CD4-positive, alpha-beta T cell treated with Interleukin-17A for 4 hours (primary cell): Measurements from ENCODE around the gene INO80E.
"Not testable (repeated sequence)": the region's sequence is repeated elsewhere in the genome, so short reads cannot be mapped to it uniquely, and the experiment has no call there.

Experiments used
- DNase-seq: peaks from one replicate; pipeline ENCODE4 v3.0.0-alpha.2; 2020; ENCODE audit warnings: mixed read lengths

The INO80E gene, protein sequence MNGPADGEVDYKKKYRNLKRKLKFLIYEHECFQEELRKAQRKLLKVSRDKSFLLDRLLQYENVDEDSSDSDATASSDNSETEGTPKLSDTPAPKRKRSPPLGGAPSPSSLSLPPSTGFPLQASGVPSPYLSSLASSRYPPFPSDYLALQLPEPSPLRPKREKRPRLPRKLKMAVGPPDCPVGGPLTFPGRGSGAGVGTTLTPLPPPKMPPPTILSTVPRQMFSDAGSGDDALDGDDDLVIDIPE

DNA sequence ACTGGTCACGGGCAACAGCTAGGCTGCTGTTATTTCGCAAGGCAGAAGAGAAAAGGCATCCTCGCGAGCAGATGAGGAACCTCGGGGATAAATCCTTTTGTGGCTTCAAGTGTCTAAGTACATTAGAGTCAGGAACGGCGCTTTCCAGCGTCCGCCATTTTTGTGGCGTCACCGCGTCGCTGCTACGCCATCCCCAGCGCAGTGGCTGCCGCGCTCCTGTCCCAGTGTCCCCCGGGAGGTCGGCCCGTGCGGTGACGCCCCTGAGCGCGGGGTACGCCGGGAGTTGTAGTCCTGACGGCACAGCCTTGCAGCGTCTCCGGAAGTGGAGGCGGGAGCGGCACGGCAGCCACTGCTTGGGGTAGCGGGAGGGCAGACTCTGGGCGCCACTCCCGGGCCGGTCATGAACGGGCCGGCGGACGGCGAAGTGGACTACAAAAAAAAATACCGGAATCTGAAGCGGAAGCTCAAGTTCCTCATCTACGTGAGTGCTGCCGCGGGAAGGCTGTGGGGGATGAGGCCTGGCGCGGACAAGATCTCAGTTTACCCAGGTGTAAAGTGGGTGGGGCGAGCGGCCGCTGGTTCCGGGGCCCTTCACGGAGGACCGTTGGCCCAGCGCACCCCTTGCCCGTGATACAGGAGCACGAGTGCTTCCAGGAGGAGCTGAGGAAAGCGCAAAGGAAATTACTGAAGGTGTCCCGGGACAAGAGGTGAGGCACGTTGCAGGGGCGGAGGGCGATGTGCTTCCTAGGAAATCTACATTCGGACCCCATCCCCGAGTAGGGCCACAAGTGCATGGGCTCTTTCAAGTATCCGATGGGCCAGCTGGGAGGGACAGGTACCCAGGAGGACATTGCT lies at the start of gene INO80E:
TSS of gene INO80E (plus strand) at position 331 of the 855 bp plus-strand sequence. CDS start at position 401, 70 bp downstream.
- DNase-seq = peak; percentile 99

DNA sequence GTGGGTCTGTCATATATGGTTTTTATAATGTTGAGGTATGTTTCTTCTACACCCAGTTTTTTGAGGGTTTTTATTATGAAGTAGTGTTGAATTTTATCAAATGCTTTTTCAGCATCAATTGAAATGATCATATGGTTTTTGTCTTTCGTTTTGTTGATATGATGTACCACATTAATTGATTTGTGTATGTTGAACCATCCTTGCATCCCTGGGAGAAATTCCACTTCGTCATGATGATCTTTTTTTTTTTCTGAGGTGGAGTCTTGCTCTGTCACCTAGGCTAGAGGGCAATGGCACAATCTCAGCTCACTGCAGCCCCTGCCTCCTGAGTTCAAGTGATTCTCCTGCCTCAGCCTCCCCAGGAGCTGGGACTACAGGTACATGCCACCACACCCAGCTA lies 48.1 kb upstream of the INO80E start:
- no peak for DNase-seq

DNA sequence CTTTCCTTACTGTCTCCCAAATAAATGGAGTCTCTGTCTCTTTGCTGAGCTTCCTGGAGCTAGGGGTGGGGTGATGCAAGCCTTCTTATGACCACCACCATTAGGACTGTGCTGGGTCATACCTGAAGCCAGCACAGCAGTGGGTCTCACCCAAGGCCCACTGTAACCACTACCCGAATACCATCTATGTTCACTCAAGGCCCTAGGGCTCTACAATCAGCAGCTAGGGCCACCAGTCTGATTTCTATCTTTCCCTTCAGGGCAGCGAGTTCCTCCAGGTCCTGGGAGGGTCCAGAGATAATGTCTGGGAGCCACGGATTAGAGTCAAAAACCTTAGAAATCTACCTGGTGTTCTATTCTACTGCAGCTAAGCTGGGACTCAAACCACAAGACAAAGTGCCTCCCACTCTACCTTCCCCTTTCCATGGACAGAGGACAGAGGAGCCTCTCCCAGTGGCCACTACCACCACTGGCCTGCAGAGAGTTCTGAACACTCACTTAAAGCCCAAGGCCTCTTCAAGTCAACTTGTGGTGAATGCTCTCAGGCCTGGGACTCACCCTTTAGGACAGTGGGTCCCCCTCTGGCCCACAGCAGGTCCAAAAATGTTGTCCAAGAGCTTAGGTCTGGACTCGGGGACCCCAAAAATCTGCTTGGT lies 45.1 kb upstream of the INO80E start:
- DNase-seq = no peak

DNA sequence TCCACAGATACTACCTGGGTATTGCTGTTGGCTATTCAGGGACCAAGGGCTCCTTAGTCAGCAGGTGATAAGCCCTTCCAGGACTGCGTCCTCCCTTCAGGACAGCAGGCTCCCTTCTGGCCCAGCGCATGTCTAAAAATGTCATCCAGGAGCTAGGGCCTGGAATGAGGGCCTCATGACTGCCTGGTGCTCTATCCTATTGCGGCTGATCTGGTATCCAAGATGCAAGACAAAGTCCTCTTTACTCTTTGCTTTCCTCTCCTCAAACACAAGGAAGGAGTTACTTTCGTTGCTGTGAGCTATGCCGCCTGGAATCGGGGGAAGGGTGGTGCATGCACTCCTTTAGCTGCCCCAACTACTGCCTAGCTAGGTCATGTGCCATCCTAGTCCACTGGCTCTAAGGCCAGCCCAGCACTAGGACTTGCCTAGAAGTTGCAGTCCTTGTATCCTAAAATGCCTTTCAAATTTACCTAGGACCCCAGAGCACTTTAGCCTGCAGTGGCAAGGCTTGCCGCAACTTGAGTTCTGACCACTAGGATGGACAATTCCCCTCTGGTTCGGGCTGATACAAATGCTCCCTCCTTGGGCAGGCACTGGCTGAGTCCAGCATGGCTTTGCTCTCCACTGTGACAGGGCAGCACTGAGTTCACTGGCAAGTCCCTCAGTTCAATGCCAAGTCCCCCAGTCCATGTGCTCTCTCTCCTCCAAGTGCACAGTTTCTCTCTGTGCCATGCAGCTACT lies 44.2 kb upstream of the INO80E start:
- no peak for DNase-seq

DNA sequence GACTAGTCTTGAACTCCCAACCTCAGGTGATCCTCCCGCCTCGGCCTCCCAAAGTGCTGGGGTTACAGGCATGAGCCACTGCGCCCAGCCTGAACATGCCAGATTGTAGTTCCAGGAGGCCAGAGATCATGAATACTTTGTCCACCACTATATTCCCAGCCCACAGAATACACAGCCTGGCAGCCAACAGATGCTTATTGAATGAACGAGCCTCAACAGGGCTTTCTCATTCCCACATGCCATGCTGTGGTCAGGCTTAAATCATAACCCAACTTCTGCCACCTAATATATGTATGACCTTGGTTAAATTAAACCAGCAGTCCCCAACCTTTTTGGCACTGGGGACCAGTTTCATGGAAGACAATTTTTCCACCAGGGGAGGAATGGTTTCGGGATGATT lies 37.3 kb upstream of the INO80E start:
- DNase-seq = no peak

DNA sequence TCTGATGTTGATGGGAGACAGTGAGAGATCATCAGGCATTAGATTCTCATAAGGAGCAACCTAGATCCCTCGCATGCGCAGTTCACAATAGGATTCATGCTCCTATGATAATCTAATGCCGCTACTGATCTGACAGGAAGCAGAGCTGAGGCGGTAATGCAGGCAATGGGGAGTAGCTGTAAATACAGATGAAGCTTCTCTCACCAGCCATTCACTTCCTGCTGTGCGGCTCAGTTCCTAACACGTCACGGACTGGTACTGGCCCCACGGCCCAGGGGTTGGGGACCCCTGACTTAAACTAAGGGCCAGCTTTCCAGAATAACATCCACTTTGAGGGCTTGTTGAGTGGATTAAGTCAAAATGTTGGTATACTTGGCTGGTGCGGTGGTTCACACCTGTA lies 36.7 kb upstream of the INO80E start:
- DNase-seq = no peak

DNA sequence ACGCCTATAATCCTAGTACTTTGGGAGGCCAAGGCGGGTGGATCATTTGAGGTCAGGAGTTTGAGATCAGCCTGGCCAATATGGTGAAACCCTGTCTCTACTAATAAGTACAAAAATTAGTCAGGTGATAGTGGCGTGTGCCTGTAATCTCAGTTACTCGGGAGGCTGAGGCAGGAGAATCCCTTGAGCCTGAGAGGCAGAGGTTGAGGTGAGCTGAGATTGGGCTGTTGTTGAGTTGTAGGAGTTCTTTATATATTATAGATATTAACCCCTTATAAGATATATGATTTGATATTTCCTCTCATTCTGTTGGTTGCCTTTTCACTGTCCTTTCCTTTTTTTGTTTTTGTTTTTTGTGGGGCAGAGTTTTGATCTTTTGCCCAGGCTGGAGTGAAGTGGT lies 36.2 kb upstream of the INO80E start:
- not testable (repeated sequence) for DNase-seq

DNA sequence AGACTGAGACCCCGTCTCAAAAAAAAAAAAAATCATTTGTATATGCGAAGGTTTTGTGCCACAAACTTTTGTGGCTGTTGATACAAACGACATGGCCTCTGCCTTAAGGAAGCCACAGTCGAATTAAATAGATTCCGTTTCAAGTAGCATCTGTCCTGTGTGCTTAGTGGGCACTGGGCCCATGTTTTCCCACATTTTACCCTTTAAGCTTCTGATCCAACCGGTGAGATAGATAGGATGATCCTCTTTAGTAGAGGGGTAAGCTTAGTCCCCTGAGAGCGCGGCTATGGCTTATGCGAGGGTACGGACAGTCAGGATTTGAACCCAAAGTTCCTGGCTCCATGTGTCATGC lies 34.9 kb upstream of the INO80E start:
- no peak for DNase-seq

DNA sequence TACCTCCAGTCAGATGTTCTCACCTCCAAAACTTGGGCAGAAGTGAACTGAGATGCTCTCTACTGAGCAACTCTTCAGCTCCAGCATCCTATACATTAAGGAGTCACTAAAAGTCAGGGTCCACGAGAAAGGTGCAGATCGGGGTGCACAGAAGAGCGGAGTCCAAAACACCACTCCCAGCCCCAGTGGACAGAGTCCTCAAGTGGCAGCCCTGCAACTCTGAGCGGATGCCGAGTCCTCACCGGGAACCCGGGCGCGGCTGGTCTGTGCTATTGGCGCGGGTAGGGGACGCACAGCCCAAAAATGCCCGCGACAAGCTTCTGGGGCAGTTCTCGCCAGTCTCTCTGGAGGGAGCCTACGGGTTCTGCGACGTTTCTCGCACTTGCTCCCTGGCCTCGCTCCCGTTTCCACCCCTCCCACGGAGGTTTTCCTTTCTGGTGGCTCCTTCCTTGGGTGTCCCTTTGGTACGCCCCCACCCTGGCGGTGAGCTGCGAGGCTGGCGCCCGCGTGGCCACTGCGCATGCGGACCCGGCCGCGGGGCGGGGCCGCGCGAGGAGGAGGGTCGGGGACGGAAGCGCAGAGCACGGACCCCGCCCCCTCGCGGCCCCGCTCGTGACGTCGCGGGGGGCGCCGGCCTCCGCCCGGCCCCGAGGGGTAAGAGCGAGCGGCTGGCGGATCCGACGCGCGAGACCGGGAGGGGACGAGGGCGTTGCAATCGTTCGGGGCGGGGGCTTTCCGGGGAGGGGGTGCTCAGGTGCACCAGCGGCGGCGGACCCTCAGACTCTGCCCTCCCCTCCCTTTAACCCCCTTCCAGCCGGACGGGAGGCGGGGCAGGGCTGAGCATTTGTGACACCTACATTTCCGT lies 34.3 kb upstream of the INO80E start, which contains the start of gene TMEM219:
TSS of gene TMEM219 (plus strand) at position 601 of the 865 bp plus-strand sequence. CDS start 1,065 bp downstream, outside the sequence.
- DNase-seq = peak; percentile 94

DNA sequence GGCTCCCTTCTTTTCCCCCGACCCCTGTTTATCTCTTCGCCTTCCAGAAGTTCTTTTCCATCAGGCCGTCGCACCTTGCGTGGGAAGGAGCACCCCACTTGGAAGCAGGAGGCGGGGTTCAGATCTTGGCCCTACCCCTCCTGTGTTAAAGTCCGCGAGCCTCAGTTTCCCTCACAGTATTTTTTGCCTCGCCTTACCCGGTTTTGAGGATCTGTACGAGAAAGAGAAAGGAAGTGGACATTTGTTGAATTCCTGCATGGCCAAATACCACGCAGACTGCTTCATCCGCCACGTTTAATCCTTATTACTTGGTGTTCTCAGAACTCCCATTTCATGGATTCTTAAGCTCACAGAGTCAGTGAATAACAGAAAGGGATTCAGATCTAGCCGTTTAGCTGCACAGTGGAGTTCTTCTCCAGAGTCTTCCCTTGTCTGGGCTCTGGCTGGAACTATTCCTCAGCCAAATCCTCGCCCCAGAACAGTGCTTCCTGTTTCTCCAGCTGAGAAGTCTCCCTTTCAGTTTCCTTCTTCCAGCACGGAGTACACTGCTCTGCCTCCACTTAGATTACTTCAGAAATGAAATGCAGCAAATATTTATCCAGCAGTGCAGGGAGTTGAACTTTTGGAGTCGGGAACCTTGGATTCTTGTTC lies 33.6 kb upstream of the INO80E start:
- DNase-seq = peak; percentile 9

DNA sequence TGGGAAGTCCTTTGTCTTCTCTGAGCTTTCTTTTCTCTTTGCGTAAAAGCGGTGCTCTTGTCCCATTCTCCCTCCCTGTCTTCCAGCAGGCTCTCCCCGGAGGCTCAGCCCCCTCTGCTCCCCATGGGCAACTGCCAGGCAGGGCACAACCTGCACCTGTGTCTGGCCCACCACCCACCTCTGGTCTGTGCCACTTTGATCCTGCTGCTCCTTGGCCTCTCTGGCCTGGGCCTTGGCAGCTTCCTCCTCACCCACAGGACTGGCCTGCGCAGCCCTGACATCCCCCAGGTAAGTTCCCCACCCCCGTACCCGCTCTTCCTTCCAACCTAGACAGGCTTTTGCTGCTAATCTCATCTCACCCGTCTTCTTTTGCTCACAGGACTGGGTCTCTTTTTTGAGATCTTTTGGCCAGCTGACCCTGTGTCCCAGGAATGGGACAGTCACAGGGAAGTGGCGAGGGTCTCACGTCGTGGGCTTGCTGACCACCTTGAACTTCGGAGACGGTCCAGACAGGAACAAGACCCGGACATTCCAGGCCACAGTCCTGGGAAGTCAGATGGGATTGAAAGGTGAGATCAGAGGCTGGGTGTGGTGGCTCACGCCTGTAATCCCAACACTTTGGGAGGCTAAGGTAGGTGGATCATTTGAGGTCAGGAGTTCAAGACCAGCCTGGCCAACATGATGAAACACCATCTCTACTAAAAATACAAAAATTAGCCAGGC lies 32.9 kb upstream of the INO80E start:
- no peak for DNase-seq

DNA sequence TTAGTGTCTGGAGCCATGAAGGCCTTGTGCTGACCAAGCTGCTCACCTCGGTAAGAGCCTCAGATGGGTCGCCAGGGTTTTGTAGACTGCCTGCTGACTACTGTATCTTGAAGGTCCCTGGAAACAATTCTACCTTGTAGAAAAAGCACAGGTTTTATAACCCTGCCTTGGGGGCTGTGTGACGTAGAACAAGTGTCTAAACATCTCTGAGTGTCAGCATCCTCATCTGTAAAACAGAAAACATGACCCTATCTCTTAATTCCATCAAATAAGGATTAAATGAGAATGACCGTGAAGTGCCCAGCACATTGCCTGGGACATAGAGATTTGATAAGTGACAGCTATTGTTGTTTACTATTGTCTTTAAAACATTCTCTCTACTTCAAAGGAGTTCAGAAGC lies 27.8 kb upstream of the INO80E start:
- DNase-seq = no peak

DNA sequence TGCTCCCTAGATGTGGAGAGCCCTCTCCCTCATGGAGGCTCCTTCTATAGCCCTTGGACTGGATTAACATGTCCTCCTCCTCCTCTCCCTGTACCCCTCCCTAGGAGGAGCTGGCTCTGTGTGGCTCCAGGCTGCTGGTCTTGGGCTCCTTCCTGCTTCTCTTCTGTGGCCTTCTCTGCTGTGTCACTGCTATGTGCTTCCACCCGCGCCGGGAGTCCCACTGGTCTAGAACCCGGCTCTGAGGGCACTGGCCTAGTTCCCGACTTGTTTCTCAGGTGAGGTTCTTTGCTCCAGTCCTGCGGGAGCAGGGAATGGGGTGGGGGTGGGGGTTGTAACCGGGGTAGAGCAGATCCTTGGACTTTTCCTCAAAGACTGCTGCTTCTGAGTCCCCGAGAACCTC lies 24.7 kb upstream of the INO80E start:
- no peak for DNase-seq

DNA sequence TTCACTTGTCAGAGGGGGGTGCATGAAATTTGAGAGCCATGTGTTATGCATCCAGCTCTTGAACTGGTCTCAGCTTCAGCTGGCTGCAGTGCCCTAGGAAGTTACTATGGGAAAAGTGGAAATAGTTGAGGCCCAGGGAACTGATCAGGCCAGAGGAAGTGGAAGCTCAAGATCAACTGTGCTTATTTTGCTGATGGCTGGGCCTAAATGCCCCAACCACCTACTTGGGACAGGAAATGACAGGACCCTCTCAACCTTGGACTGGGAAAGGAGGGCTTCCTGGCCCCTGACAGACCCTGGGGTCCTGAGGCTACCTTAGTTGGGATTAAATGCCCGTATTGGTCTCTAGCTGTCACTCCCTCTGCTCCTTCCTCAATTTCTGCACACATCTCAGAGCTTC lies 23.5 kb upstream of the INO80E start:
- DNase-seq = no peak

DNA sequence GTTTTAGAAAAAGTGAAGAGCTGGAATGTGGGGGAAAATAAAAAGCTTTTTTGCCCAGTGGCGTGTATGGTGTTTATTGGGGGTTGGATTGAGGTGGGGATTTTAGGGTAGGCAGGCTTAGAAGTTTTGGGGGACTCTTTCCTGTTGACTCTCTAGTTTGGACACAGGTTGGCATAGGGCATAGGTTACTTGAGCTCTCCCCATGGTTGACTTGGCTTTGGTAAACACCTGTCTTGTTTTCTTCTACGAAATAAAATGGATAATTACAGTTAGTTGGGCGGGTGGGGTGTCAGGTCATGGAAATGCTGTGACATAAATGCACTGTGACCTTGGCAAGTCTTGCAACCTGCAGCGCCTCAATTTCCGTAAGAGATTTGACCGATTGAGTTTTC lies 23.1 kb upstream of the INO80E start:
- DNase-seq = no peak

DNA sequence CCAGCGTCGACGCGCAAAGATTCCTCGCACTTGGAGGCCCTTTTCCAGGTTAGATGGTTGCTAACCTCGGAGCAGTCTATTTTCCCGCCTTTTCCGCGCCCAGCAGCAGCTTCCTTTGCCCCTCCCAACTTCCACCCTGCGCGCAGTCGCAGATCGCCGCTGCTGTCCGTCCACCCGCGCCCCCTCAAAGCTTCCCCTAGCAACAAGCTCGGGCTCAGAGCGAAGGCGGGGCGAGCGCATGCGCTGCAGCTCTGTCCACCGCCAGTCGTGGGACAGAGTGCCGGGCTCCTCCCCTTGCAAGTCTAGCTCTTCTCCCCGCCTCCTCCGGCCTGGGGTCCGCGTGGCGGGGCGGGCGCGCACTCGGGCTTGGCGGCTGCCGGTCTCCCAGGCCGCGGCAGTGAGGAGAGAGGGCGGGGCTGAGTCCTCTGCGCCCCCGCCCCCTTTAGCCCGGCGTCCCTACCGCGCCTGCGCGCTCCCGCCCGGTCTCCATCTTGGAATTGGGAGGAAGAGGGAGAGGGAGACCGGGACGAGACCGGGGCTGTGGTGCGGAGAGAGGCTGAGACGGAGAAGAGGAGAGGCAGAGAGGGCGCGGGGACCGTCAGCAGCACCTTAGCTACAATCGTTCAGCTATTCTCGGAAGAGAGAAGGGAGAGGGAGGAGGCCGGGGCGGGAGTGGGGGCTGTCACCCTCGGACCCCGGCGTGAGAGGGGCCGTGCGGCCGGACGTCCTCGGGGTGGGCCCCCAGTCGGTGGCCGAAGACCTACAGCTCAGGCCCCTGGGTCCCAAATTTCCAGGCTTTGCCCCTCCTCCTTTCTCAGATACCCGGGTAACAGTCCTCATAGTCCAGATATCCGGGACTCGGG lies 22.4 kb upstream of the INO80E start, which contains the start of gene TAOK2:
TSS of gene TAOK2 (plus strand) at position 485 of the 863 bp plus-strand sequence. CDS start 3,905 bp downstream, outside the sequence.
- peak; percentile 98 for DNase-seq

DNA sequence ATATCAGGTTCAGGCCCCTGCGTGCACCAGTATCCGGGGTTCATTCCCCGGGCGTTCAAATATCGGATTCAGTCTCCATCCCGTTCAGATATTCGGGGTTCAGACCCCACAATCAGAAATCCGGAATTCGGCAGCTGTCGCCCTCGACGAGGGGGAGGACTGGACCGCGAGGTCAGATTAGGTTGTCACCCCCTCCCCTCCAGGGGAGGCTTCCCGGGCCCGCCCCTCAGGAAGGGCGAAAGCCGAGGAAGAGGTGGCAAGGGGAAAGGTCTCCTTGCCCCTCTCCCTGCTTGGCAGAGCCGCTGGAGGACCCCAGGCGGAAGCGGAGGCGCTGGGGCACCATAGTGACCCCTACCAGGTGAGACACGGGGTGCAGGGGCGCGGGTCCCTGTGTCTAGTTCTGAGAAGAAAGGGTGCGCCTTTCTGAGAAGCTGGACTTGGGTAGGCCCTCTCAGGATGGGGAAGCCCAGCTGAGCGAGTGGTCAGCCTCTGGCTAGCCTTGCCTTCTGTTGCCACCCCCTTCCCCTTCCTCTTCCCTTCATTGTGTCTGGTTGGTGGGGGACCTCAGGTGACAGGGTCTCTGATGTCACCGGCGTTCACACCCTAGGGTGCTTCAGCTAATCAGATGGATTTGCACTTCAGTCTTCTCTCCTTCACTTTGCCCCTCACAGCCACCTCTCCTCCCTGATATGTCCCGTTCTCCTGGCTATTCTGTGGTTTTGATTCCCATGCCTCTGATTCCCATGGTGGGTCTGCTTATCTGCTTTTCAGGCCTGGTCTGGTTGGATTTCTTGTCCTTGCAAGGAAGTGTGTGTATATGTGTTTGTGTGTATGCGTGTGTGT lies 21.5 kb upstream of the INO80E start:
- peak; percentile 14 for DNase-seq

DNA sequence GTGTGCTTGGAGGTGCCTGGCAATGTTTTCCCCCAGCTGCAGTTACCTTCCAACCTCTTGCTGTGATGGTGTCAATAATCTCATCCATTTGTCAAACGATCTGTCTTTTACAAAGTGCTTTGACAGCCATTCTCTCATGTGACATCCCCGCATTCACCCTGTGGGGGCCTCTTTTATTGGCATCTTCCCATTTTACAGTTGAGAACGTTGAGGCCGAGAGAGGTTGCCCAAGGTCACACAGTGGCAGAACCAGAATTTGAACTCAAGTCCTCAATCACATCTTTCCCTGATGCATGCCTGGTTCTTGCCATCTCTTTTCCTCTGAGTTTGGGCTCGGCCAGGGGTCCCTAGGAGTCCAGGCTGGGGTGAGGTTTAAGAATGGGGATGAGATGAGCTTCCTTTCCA lies 20.9 kb upstream of the INO80E start:
- no peak for DNase-seq
